ENCODE measurements around the gene SIGLEC12.

The SIGLEC12 gene

GRCh38 chr19:51469162-51469561, 32.4 kb downstream of the SIGLEC12 start:
- no peak for TF ChIP-seq TOX (CRISPR knock-in tag; IDR thresholded peaks at IDR 0.05; ENCODE audit: borderline replicate concordance)
- no peak for TF ChIP-seq CREB5 (CRISPR knock-in tag; IDR thresholded peaks at IDR 0.05; ENCODE audit: low read depth)
- TF ChIP-seq ZFP30 (CRISPR knock-in tag; IDR thresholded peaks at IDR 0.05), result no peak
- TF ChIP-seq CSRNP3 (CRISPR knock-in tag; IDR thresholded peaks at IDR 0.05), result no peak
- no peak for TF ChIP-seq TCF4 (CRISPR knock-in tag; IDR thresholded peaks at IDR 0.05; ENCODE audit: borderline replicate concordance)
- TF ChIP-seq ESRRG (CRISPR knock-in tag; IDR thresholded peaks at IDR 0.05), result no peak
- no peak for TF ChIP-seq ZNF565 (CRISPR knock-in tag; conservative IDR thresholded peaks at IDR 0.05; ENCODE audit: low read depth)
- TF ChIP-seq OSR1 (CRISPR knock-in tag; IDR thresholded peaks at IDR 0.05), result no peak
- no peak for TF ChIP-seq GLIS3 (CRISPR knock-in tag; IDR thresholded peaks at IDR 0.05)
- TF ChIP-seq PATZ1 (CRISPR knock-in tag; IDR thresholded peaks at IDR 0.05; ENCODE audit: borderline replicate concordance), result no peak
- TF ChIP-seq ISL1 (CRISPR knock-in tag; IDR thresholded peaks at IDR 0.05), result no peak
- no peak for TF ChIP-seq POU6F1 (CRISPR knock-in tag; IDR thresholded peaks at IDR 0.05; ENCODE audit: borderline replicate concordance, low read depth)
- no peak for TF ChIP-seq ZC3H10 (CRISPR knock-in tag; IDR thresholded peaks at IDR 0.05)
- TF ChIP-seq PPARA (CRISPR knock-in tag; IDR thresholded peaks at IDR 0.05; ENCODE audit: borderline replicate concordance), result no peak
- TF ChIP-seq ZNF8 (CRISPR knock-in tag; IDR thresholded peaks at IDR 0.05), result no peak
- TF ChIP-seq RARB (CRISPR knock-in tag; IDR thresholded peaks at IDR 0.05), result no peak
- no peak for ATAC-seq

- TF ChIP-seq ARNTL (CRISPR knock-in tag; IDR thresholded peaks at IDR 0.05; ENCODE audit: borderline replicate concordance, low read depth) (no peak), TCF4 (CRISPR knock-in tag; IDR thresholded peaks at IDR 0.05; ENCODE audit: borderline replicate concordance) (no peak), ZNF70 (CRISPR knock-in tag; IDR thresholded peaks at IDR 0.05) (no peak)
- no peak for ATAC-seq
Measured at GRCh38 chr19:51468545-51468920, 33.1 kb downstream of the SIGLEC12 start.

- no peak for TF ChIP-seq ZFP3 (CRISPR knock-in tag; IDR thresholded peaks at IDR 0.05)
- TF ChIP-seq TOX (CRISPR knock-in tag; IDR thresholded peaks at IDR 0.05; ENCODE audit: borderline replicate concordance), result no peak
- no peak for TF ChIP-seq CSDC2 (CRISPR knock-in tag; IDR thresholded peaks at IDR 0.05)
- no peak for TF ChIP-seq ZNF8 (CRISPR knock-in tag; IDR thresholded peaks at IDR 0.05)
- TF ChIP-seq ARNTL (CRISPR knock-in tag; IDR thresholded peaks at IDR 0.05; ENCODE audit: borderline replicate concordance, low read depth), result no peak
- TF ChIP-seq SNAI2 (CRISPR knock-in tag; IDR thresholded peaks at IDR 0.05), result no peak
- TF ChIP-seq PPARA (CRISPR knock-in tag; IDR thresholded peaks at IDR 0.05; ENCODE audit: borderline replicate concordance), result no peak
- no peak for TF ChIP-seq ISL1 (CRISPR knock-in tag; IDR thresholded peaks at IDR 0.05)
- TF ChIP-seq POU6F1 (CRISPR knock-in tag; IDR thresholded peaks at IDR 0.05; ENCODE audit: borderline replicate concordance, low read depth), result no peak
- no peak for TF ChIP-seq GLIS3 (CRISPR knock-in tag; IDR thresholded peaks at IDR 0.05)
- no peak for TF ChIP-seq BACH2 (CRISPR knock-in tag; IDR thresholded peaks at IDR 0.05; ENCODE audit: borderline replicate concordance)
- TF ChIP-seq ESRRG (CRISPR knock-in tag; IDR thresholded peaks at IDR 0.05), result no peak
- no peak for TF ChIP-seq CSRNP3 (CRISPR knock-in tag; IDR thresholded peaks at IDR 0.05)
- no peak for TF ChIP-seq ZNF70 (CRISPR knock-in tag; IDR thresholded peaks at IDR 0.05)
- no peak for ATAC-seq
Measured at GRCh38 chr19:51467864-51468544, 33.6 kb downstream of the SIGLEC12 start.
